ENCODE results near the gene ZSWIM8.

ZSWIM8 gene

GRCh38 chr10:73779539-73780197 is 5.7 kb upstream of the ZSWIM8 start:
- ChIA-PET CTCF (interaction anchor here (0.6 kb wide), 1 partner anchor 188 kb away, joined by 4 read pairs; no protein-coding TSS in a partner anchor), POLR2A (interaction anchor here (1.3 to 5.3 kb wide), 2 partner anchors 8 to 49 kb away, joined by 5 to 68 read pairs; a partner anchor contains a TSS)
- no peak for DNase-seq (ENCODE audit: extremely low spot score)
- TF ChIP-seq SUZ12 (IDR thresholded peaks at IDR 0.05) (no peak), HDGF (IDR thresholded peaks at IDR 0.05; ENCODE audit: borderline replicate concordance) (no peak), BHLHE40 (IDR thresholded peaks at IDR 0.05; ENCODE audit: borderline replicate concordance) (no peak), FOXM1 (IDR thresholded peaks at IDR 0.05; ENCODE audit: borderline replicate concordance) (no peak), ZNF384 (IDR thresholded peaks at IDR 0.05) (no peak), L3MBTL2 (conservative IDR thresholded peaks at IDR 0.05) (no peak), SP1 (IDR thresholded peaks at IDR 0.05) (no peak), CTBP1 (IDR thresholded peaks at IDR 0.05; ENCODE audit: borderline replicate concordance) (no peak), LEF1 (IDR thresholded peaks at IDR 0.05; ENCODE audit: borderline replicate concordance) (no peak), FOXA1 (IDR thresholded peaks at IDR 0.05) (no peak), TARDBP (IDR thresholded peaks at IDR 0.05) (no peak), FOXK2 (IDR thresholded peaks at IDR 0.05) (no peak)

- no peak for TF ChIP-seq CTBP1 (IDR thresholded peaks at IDR 0.05; ENCODE audit: borderline replicate concordance)
- TF ChIP-seq ZNF384 (IDR thresholded peaks at IDR 0.05): no peak
- TF ChIP-seq L3MBTL2 (conservative IDR thresholded peaks at IDR 0.05): no peak
- no peak for TF ChIP-seq ARNT (IDR thresholded peaks at IDR 0.05)
- no peak for TF ChIP-seq TARDBP (IDR thresholded peaks at IDR 0.05)
- TF ChIP-seq LEF1 (IDR thresholded peaks at IDR 0.05; ENCODE audit: borderline replicate concordance): no peak
- TF ChIP-seq FOXA1 (IDR thresholded peaks at IDR 0.05): no peak
- no peak for TF ChIP-seq BHLHE40 (IDR thresholded peaks at IDR 0.05; ENCODE audit: borderline replicate concordance)
- no peak for TF ChIP-seq HDGF (IDR thresholded peaks at IDR 0.05; ENCODE audit: borderline replicate concordance)
- TF ChIP-seq NFRKB (IDR thresholded peaks at IDR 0.05): no peak
- TF ChIP-seq, protein P1, sequence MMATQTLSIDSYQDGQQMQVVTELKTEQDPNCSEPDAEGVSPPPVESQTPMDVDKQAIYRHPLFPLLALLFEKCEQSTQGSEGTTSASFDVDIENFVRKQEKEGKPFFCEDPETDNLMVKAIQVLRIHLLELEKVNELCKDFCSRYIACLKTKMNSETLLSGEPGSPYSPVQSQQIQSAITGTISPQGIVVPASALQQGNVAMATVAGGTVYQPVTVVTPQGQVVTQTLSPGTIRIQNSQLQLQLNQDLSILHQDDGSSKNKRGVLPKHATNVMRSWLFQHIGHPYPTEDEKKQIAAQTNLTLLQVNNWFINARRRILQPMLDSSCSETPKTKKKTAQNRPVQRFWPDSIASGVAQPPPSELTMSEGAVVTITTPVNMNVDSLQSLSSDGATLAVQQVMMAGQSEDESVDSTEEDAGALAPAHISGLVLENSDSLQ (IDR thresholded peaks at IDR 0.05): no peak
- no peak for TF ChIP-seq SP1 (IDR thresholded peaks at IDR 0.05)
- TF ChIP-seq SUZ12 (IDR thresholded peaks at IDR 0.05): no peak
- no peak for TF ChIP-seq ELF4 (IDR thresholded peaks at IDR 0.05)
- TF ChIP-seq FOXK2 (IDR thresholded peaks at IDR 0.05): no peak
- CTCF ChIA-PET: no interaction called here
- no peak for DNase-seq (ENCODE audit: extremely low spot score)
- POLR2A ChIA-PET: interaction anchor here (0.9 to 5.3 kb wide), 2 partner anchors 9 to 17 kb away, joined by 3 to 68 read pairs; a partner anchor contains a TSS
Measured at GRCh38 chr10:73780301-73780700, 5.1 kb upstream of the ZSWIM8 start.

DNA sequence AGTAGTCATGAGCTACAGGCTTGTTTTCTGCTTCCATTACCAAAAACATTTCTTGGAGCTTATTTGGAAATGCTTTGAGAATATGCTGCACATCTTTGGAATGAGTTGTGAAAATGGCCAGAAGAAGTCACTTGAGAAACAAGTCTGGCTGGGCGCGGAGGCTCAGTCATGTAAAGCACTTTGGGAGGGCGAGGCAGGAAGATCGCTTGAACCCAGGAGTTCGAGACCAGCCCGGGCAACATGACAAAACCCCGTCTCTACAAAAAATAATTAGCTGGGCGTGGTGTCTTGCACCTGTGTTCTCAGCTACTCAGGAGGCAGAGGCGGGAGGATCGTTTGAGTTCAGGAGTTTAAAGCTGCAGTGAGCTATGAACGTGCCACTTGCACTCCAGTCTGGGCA is 4.4 kb upstream of the ZSWIM8 start:
- CTCF ChIA-PET: no interaction called here
- POLR2A ChIA-PET: interaction anchor here (0.9 to 5.3 kb wide), 5 partner anchors 9 to 99 kb away, joined by 3 to 68 read pairs (median 8); partner anchors contain the start of gene SEC24C
- no peak for DNase-seq (ENCODE audit: extremely low spot score)
- TF ChIP-seq TARDBP (IDR thresholded peaks at IDR 0.05): no peak
- no peak for TF ChIP-seq NFRKB (IDR thresholded peaks at IDR 0.05)
- no peak for TF ChIP-seq BHLHE40 (IDR thresholded peaks at IDR 0.05; ENCODE audit: borderline replicate concordance)
- no peak for TF ChIP-seq L3MBTL2 (conservative IDR thresholded peaks at IDR 0.05)
- TF ChIP-seq SUZ12 (IDR thresholded peaks at IDR 0.05): no peak
- no peak for TF ChIP-seq FOXM1 (IDR thresholded peaks at IDR 0.05; ENCODE audit: borderline replicate concordance)
- no peak for TF ChIP-seq SP1 (IDR thresholded peaks at IDR 0.05)
- TF ChIP-seq, protein P1 (IDR thresholded peaks at IDR 0.05): no peak

DNA sequence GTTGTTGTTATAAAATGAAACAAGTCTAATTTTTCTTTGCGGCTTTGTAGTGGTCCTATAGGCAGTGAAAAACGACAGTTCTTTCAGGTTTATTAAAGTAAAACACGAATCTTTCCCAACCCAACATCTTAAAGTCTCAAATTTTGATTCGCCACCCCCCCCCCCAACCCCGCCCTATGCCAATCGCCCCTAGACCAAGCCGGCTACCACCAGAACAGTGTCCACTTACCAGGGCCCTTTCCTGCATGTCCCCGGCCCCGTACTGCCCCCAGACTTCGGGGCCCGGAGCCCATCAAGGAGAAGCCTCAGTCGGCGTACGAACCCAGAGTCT is 3.9 kb upstream of the ZSWIM8 start:
- no peak for DNase-seq (ENCODE audit: extremely low spot score)
- ChIA-PET CTCF (no interaction called here), POLR2A (interaction anchor here (0.6 to 5.3 kb wide), 9 partner anchors 10 to 98 kb away, joined by 3 to 68 read pairs (median 5); partner anchors contain the start of gene SEC24C)
- no peak for TF ChIP-seq FOXA1 (IDR thresholded peaks at IDR 0.05)
- no peak for TF ChIP-seq LEF1 (IDR thresholded peaks at IDR 0.05; ENCODE audit: borderline replicate concordance)
- TF ChIP-seq HDGF (IDR thresholded peaks at IDR 0.05; ENCODE audit: borderline replicate concordance): no peak
- no peak for TF ChIP-seq NFRKB (IDR thresholded peaks at IDR 0.05)
- TF ChIP-seq BHLHE40 (IDR thresholded peaks at IDR 0.05; ENCODE audit: borderline replicate concordance): no peak
- TF ChIP-seq SP1 (IDR thresholded peaks at IDR 0.05): no peak
- TF ChIP-seq ZNF384 (IDR thresholded peaks at IDR 0.05): no peak
- no peak for TF ChIP-seq ELF4 (IDR thresholded peaks at IDR 0.05)
- no peak for TF ChIP-seq TARDBP (IDR thresholded peaks at IDR 0.05)

DNA sequence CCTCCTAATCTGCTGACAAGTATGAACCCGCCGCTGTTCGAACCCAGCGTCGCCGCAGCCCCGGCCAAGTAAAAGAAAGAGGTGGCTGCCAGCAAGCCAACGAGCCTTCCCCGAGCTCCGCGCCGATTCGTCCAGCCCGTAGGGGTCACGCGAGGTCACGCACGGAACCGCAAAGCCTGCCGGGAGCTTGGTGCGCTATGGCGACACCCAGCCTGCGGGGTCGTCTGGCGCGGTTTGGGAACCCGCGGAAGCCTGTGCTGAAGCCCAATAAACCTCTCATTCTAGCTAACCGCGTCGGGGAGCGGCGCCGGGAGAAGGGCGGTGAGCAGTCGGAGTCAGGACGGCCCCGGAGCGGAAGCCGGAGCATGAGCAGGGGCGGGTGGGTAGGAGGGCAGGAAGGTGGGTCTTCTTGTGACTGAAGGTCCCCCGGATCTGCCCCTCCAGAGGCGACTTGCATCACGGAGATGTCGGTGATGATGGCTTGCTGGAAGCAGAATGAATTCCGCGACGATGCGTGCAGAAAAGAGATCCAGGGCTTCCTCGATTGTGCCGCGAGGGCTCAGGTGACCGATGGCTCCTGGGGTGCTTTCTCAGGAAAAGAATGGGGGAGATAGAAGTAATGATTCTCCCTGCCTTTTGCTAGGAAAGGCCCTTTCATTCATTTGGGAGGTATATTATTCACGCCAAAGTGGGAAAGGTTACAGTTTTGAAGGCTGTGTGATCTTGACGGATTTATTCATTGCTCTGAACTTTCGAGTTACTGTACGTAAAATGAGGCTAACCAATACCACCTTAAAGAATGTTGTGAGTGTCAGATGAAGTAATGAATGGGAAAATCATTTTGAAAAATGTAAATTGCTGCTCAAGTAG is 3.3 kb upstream of the ZSWIM8 start, which contains the start of gene CHCHD1:
Gene CHCHD1 (plus strand): TSS at position 170 of the 870 bp plus-strand sequence. CDS start 28 bp downstream, at position 198.
- ChIA-PET CTCF (no interaction called here), POLR2A (interaction anchor here (0.6 to 5.3 kb wide), 11 partner anchors 9 to 97 kb away, joined by 3 to 68 read pairs (median 5); partner anchors contain the start of gene SEC24C)
- DNase-seq (ENCODE audit: extremely low spot score): peak; percentile 76
- TF ChIP-seq ZNF384 (IDR thresholded peaks at IDR 0.05) (no peak), L3MBTL2 (conservative IDR thresholded peaks at IDR 0.05) (0 out of 2 replicates have a peak, but pooled peaks have one; percentile 23)

GRCh38 chr10:73782749-73783085 is 2.7 kb upstream of the ZSWIM8 start:
- no peak for DNase-seq (ENCODE audit: extremely low spot score)
- TF ChIP-seq ZNF384 (IDR thresholded peaks at IDR 0.05) (no peak), HDGF (IDR thresholded peaks at IDR 0.05; ENCODE audit: borderline replicate concordance) (no peak), L3MBTL2 (conservative IDR thresholded peaks at IDR 0.05) (no peak), LEF1 (IDR thresholded peaks at IDR 0.05; ENCODE audit: borderline replicate concordance) (no peak), TARDBP (IDR thresholded peaks at IDR 0.05) (no peak), FOXM1 (IDR thresholded peaks at IDR 0.05; ENCODE audit: borderline replicate concordance) (no peak), FOXA1 (IDR thresholded peaks at IDR 0.05) (no peak), FOXK2 (IDR thresholded peaks at IDR 0.05) (no peak), BHLHE40 (IDR thresholded peaks at IDR 0.05; ENCODE audit: borderline replicate concordance) (no peak), CTBP1 (IDR thresholded peaks at IDR 0.05; ENCODE audit: borderline replicate concordance) (no peak), NFRKB (IDR thresholded peaks at IDR 0.05) (no peak)
- TF ChIP-seq, protein P1 (IDR thresholded peaks at IDR 0.05): no peak
- CTCF ChIA-PET: no interaction called here
- POLR2A ChIA-PET: interaction anchor here (1.0 to 5.3 kb wide), 4 partner anchors 8 to 52 kb away, joined by 3 to 68 read pairs (median 6); partner anchors contain the start of gene SEC24C

Measured in HEK293T (cell line).